HPDE6-E6E7 (cell line): ENCODE data around the gene TXNDC2.

ENCODE experiments used
- DNase-seq: peaks from one replicate; pipeline ENCODE4 v3.0.0; 2011; ENCODE audit warnings: missing footprints; ENCODE audit errors: extremely low spot score

The TXNDC2 gene

GRCh38 chr18:9913526-9914333 is 28.0 kb downstream of the TXNDC2 start, which contains the start of gene VAPA:
VAPA (plus strand) TSS chr18:9914016; CDS start chr18:9914257, 241 bp downstream.
- peak; percentile 96 for DNase-seq

GRCh38 chr18:9914334-9914583 is 28.5 kb downstream of the TXNDC2 start:
- no peak for DNase-seq

- peak; percentile 59 for DNase-seq
Observed at GRCh38 chr18:9914584-9915290, 29.0 kb downstream of the TXNDC2 start.

- no peak for DNase-seq
Observed at GRCh38 chr18:9915291-9916076, 29.7 kb downstream of the TXNDC2 start.

GRCh38 chr18:9916077-9916639 is 30.4 kb downstream of the TXNDC2 start:
- no peak for DNase-seq

- no peak for DNase-seq
Observed at GRCh38 chr18:9916808-9917207, 31.0 kb downstream of the TXNDC2 start.

- no peak for DNase-seq
Observed at GRCh38 chr18:9918016-9918680, 32.4 kb downstream of the TXNDC2 start.

- DNase-seq: no peak
Observed at GRCh38 chr18:9919564-9920232, 33.9 kb downstream of the TXNDC2 start.

- DNase-seq: no peak
Observed at GRCh38 chr18:9922592-9923311, 37.0 kb downstream of the TXNDC2 start.

GRCh38 chr18:9924371-9924943 is 38.7 kb downstream of the TXNDC2 start:
- no peak for DNase-seq

GRCh38 chr18:9925369-9925768 is 39.6 kb downstream of the TXNDC2 start:
- no peak for DNase-seq

GRCh38 chr18:9925795-9926194 is 40.0 kb downstream of the TXNDC2 start:
- no peak for DNase-seq

- DNase-seq: no peak
Observed at GRCh38 chr18:9926223-9926894, 40.6 kb downstream of the TXNDC2 start.

- DNase-seq: no peak
Observed at GRCh38 chr18:9926977-9927376, 41.2 kb downstream of the TXNDC2 start.

GRCh38 chr18:9927392-9928063 is 41.8 kb downstream of the TXNDC2 start:
- DNase-seq: no peak

GRCh38 chr18:9928646-9929259 is 43.0 kb downstream of the TXNDC2 start:
- peak; percentile 63 for DNase-seq

- DNase-seq: no peak
Observed at GRCh38 chr18:9930299-9930884, 44.6 kb downstream of the TXNDC2 start.

GRCh38 chr18:9931146-9931545 is 45.4 kb downstream of the TXNDC2 start:
- no peak for DNase-seq
